ENCODE data around the gene AUNIP.

Gene AUNIP

DNA sequence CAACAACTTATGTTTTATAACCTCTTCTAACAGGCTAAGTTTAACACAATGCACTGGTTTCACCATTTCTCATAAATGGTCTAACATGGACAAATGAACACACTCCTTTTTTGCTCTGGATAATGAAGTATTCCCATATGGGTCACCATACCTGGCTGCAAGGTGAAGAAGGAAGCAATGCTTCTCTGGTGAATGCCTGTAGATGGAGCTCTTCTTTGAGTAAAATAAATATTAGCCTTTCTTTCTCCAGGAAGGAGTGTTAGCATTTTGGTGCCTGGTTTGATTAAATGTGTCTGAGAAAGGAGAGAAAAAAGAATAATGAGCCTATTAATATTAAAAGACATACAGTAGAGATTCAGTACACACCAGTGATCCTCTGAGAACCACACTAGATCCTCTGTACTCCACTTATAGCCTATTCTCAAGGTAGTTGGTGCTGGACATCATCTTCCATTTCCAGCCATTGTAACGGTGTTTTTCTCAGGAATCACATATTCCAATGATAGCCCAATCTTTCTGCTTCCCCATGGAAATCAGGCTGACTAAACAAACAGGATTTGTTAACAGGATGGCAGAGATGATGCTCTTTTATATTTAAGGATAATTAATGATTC, 21.9 kb downstream of the AUNIP start:
- H4K20me1 ChIP-seq (ENCODE audit: insufficient read depth, low read length), result no peaks in the 10 kb centered on the region
- no peaks in the 10 kb centered on the region for H3K4me1 ChIP-seq (ENCODE audit: low read length)
- no peak overlapping the region for H3K4me3 ChIP-seq (ENCODE audit: low read length)
- no peaks in the 10 kb centered on the region; the same call in 1 of the 2 replicates for H3K36me3 ChIP-seq (replicated peaks; ENCODE audit: insufficient read depth, low read length)
- no peaks in the 10 kb centered on the region for H3K9me2 ChIP-seq (replicated peaks; ENCODE audit: insufficient read depth, low read length)
- no peaks in the 10 kb centered on the region for H3K9me3 ChIP-seq (replicated peaks; ENCODE audit: insufficient read depth, low read length)
- no peak for DNase-seq
- H3K79me2 ChIP-seq (ENCODE audit: low read length), result no peaks in the 10 kb centered on the region
- H3K9ac ChIP-seq (ENCODE audit: low read length), result no peak overlapping the region
- H3K27ac ChIP-seq (ENCODE audit: low read length), result no peak overlapping the region
- H3K27me3 ChIP-seq (replicated peaks; ENCODE audit: insufficient read depth, low read length), result no peaks in the 10 kb centered on the region
- no peak overlapping the region for H2AFZ ChIP-seq (ENCODE audit: low read length)
- no peak overlapping the region for H3K4me2 ChIP-seq (ENCODE audit: low read depth, low read length)
- no peaks in the 10 kb centered on the region for H3F3A ChIP-seq (ENCODE audit: insufficient read depth, low read length)
- TF ChIP-seq EZH2 (optimal IDR thresholded peaks at IDR 0.05; ENCODE audit: low read depth, low read length), result no peak
- peak; percentile 42 for TF ChIP-seq CTCF (IDR thresholded peaks at IDR 0.05; ENCODE audit: low read length)

DNA sequence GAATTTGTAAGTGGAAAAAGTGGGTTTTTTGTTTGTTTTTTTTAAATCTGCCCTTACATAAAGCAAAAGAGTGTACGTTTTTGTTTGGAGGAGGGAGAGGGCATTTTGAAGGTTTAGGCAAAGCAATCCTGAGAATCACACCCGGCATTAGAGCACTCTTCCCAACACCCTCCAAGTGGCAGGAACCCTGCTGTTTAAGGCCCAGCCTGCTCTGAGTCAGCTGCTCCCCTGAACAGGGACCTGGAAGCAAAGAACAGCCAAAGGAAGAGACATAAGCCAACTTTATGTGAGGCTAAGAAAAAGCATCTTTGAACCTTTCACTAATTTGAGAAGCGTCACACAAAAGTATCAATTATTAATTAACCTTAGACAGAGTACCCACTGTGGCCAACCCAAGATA, 22.6 kb downstream of the AUNIP start:
- no peak overlapping the region for H3K27ac ChIP-seq (ENCODE audit: low read length)
- H3K9ac ChIP-seq (ENCODE audit: low read length), result no peak overlapping the region
- no peaks in the 10 kb centered on the region; the same call in 1 of the 2 replicates for H3K36me3 ChIP-seq (replicated peaks; ENCODE audit: insufficient read depth, low read length)
- no peaks in the 10 kb centered on the region for H3K9me3 ChIP-seq (replicated peaks; ENCODE audit: insufficient read depth, low read length)
- H3K27me3 ChIP-seq (replicated peaks; ENCODE audit: insufficient read depth, low read length), result no peaks in the 10 kb centered on the region
- no peak overlapping the region for H3K4me3 ChIP-seq (ENCODE audit: low read length)
- no peaks in the 10 kb centered on the region for H3K9me2 ChIP-seq (replicated peaks; ENCODE audit: insufficient read depth, low read length)
- no peaks in the 10 kb centered on the region for H3K4me1 ChIP-seq (ENCODE audit: low read length)
- no peak overlapping the region for H2AFZ ChIP-seq (ENCODE audit: low read length)
- no peak for DNase-seq
- H3K79me2 ChIP-seq (ENCODE audit: low read length), result no peaks in the 10 kb centered on the region
- TF ChIP-seq CTCF (IDR thresholded peaks at IDR 0.05; ENCODE audit: low read length) (no peak), EZH2phosphoT487 (IDR thresholded peaks at IDR 0.05; ENCODE audit: low read length) (no peak), EZH2 (optimal IDR thresholded peaks at IDR 0.05; ENCODE audit: low read depth, low read length) (no peak)
- H4K20me1 ChIP-seq (ENCODE audit: insufficient read depth, low read length), result no peaks in the 10 kb centered on the region
- no peaks in the 10 kb centered on the region for H3F3A ChIP-seq (ENCODE audit: insufficient read depth, low read length)
- no peak overlapping the region for H3K4me2 ChIP-seq (ENCODE audit: low read depth, low read length)

DNA sequence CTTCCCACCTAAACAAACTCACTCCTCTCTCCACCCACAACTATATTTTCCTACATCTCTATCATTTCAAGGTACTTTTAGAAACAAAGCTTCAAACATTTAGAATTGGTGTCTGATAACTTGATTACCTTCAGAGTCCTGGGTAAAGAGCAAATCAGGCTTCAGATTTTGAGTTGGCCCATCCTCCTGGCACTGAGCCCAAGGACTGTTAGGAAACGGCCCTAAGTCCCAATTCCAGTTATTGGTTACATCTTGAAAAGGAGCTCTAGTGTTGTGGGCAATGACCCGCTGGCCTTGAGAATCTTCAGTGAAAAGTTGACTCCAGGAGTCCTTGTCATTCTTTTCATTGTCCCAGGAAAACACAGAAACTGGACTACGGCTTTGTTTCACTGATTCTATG, 24.4 kb downstream of the AUNIP start:
- Histone ChIP-seq H3K36me3 (replicated peaks; ENCODE audit: insufficient read depth, low read length) (peaks cover 3% of the 10 kb centered on the region), H3K9ac (ENCODE audit: low read length) (no peak overlapping the region), H3K4me1 (ENCODE audit: low read length) (no peaks in the 10 kb centered on the region), H3K4me3 (ENCODE audit: low read length) (no peak overlapping the region), H4K20me1 (ENCODE audit: insufficient read depth, low read length) (no peaks in the 10 kb centered on the region), H3K4me2 (ENCODE audit: low read depth, low read length) (no peak overlapping the region), H3K79me2 (ENCODE audit: low read length) (no peaks in the 10 kb centered on the region), H3F3A (ENCODE audit: insufficient read depth, low read length) (no peaks in the 10 kb centered on the region), H2AFZ (ENCODE audit: low read length) (no peak overlapping the region), H3K27ac (ENCODE audit: low read length) (no peak overlapping the region), H3K9me2 (replicated peaks; ENCODE audit: insufficient read depth, low read length) (no peaks in the 10 kb centered on the region), H3K9me3 (replicated peaks; ENCODE audit: insufficient read depth, low read length) (no peaks in the 10 kb centered on the region), H3K27me3 (replicated peaks; ENCODE audit: insufficient read depth, low read length) (no peaks in the 10 kb centered on the region)
- TF ChIP-seq CTCF (IDR thresholded peaks at IDR 0.05; ENCODE audit: low read length), result no peak
- no peak for TF ChIP-seq EZH2phosphoT487 (IDR thresholded peaks at IDR 0.05; ENCODE audit: low read length)
- no peak for TF ChIP-seq EZH2 (optimal IDR thresholded peaks at IDR 0.05; ENCODE audit: low read depth, low read length)
- no peak for DNase-seq
